ENCODE measurements around the gene C2CD3. TPM values are rescaled to one million over a fixed set of nuclear protein-coding genes. Genes with fewer than 3 reads are reported as not detected.

Gene C2CD3
- total and polyA plus RNA-seq, 10 of the 15 experiments (the other 5 are each of a cell fraction or from before 2014, with no cell fraction given), result 2.3 to 24.0 (median 16.3) TPM

DNA sequence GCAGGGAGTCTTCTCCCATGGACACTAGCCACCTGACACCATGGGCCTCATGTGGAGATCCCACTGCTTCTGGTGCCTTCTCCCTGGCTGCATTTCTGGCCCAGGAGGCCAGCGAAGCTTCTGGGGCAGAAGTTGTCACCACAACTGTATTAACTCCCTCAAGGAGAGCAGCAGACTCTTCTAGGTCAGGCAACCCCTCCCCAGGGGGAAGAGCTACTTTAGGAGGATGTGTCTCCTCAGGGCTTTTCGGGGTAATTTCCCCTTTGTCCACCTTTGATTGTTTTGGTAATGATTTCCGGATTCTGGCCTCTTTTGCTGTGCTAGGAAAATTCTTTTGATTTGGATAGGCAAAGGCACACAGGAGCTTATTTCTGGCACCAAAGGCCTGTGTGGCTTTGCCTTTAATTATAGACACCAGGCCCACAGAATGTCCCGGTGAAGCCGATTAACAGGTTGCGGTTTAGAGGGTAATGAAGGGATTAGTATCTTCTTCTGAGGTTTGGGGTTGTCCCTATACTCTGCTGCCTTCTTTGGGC is 179.3 kb downstream of the C2CD3 start (continued):
- TF ChIP-seq, protein P1, sequence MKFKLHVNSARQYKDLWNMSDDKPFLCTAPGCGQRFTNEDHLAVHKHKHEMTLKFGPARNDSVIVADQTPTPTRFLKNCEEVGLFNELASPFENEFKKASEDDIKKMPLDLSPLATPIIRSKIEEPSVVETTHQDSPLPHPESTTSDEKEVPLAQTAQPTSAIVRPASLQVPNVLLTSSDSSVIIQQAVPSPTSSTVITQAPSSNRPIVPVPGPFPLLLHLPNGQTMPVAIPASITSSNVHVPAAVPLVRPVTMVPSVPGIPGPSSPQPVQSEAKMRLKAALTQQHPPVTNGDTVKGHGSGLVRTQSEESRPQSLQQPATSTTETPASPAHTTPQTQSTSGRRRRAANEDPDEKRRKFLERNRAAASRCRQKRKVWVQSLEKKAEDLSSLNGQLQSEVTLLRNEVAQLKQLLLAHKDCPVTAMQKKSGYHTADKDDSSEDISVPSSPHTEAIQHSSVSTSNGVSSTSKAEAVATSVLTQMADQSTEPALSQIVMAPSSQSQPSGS (IDR thresholded peaks at IDR 0.05; ENCODE audit: low read length), result no peak
- no peak for TF ChIP-seq FOS (IDR thresholded peaks at IDR 0.05; ENCODE audit: borderline replicate concordance, extremely low read depth, insufficient read length)
- TF ChIP-seq CBX3 (IDR thresholded peaks at IDR 0.05; ENCODE audit: borderline replicate concordance, low read depth), result no peak
- no peak for TF ChIP-seq TAF1 (IDR thresholded peaks at IDR 0.05; ENCODE audit: borderline replicate concordance, low read depth, low read length)
- TF ChIP-seq, protein P2, sequence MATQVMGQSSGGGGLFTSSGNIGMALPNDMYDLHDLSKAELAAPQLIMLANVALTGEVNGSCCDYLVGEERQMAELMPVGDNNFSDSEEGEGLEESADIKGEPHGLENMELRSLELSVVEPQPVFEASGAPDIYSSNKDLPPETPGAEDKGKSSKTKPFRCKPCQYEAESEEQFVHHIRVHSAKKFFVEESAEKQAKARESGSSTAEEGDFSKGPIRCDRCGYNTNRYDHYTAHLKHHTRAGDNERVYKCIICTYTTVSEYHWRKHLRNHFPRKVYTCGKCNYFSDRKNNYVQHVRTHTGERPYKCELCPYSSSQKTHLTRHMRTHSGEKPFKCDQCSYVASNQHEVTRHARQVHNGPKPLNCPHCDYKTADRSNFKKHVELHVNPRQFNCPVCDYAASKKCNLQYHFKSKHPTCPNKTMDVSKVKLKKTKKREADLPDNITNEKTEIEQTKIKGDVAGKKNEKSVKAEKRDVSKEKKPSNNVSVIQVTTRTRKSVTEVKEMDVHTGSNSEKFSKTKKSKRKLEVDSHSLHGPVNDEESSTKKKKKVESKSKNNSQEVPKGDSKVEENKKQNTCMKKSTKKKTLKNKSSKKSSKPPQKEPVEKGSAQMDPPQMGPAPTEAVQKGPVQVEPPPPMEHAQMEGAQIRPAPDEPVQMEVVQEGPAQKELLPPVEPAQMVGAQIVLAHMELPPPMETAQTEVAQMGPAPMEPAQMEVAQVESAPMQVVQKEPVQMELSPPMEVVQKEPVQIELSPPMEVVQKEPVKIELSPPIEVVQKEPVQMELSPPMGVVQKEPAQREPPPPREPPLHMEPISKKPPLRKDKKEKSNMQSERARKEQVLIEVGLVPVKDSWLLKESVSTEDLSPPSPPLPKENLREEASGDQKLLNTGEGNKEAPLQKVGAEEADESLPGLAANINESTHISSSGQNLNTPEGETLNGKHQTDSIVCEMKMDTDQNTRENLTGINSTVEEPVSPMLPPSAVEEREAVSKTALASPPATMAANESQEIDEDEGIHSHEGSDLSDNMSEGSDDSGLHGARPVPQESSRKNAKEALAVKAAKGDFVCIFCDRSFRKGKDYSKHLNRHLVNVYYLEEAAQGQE (IDR thresholded peaks at IDR 0.05; ENCODE audit: low read depth, low read length), result no peak
- TF ChIP-seq, protein P3, sequence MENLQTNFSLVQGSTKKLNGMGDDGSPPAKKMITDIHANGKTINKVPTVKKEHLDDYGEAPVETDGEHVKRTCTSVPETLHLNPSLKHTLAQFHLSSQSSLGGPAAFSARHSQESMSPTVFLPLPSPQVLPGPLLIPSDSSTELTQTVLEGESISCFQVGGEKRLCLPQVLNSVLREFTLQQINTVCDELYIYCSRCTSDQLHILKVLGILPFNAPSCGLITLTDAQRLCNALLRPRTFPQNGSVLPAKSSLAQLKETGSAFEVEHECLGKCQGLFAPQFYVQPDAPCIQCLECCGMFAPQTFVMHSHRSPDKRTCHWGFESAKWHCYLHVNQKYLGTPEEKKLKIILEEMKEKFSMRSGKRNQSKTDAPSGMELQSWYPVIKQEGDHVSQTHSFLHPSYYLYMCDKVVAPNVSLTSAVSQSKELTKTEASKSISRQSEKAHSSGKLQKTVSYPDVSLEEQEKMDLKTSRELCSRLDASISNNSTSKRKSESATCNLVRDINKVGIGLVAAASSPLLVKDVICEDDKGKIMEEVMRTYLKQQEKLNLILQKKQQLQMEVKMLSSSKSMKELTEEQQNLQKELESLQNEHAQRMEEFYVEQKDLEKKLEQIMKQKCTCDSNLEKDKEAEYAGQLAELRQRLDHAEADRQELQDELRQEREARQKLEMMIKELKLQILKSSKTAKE (IDR thresholded peaks at IDR 0.05; ENCODE audit: low read depth, poor library complexity, severe bottlenecking), result peak; percentile 49
- TF ChIP-seq RELA (IDR thresholded peaks at IDR 0.05; ENCODE audit: borderline replicate concordance, partially characterized antibody), result no peak
- no peak for TF ChIP-seq RCOR1 (conservative IDR thresholded peaks at IDR 0.05; ENCODE audit: low read depth, low read length)
- no peak for TF ChIP-seq SIX5 (IDR thresholded peaks at IDR 0.05; ENCODE audit: low read depth, low read length, severe bottlenecking)
- TF ChIP-seq DPF2 (IDR thresholded peaks at IDR 0.05), result peak; percentile 61; the same call in 1 of the 2 replicates
- TF ChIP-seq NRF1 (conservative IDR thresholded peaks at IDR 0.05; ENCODE audit: low read depth, low read length), result no peak
- no peak for TF ChIP-seq TCF7 (IDR thresholded peaks at IDR 0.05; ENCODE audit: borderline replicate concordance)
- no peak for TF ChIP-seq NFYB (IDR thresholded peaks at IDR 0.05; ENCODE audit: insufficient read depth, low read depth, low read length)
- no peak for TF ChIP-seq JUND (IDR thresholded peaks at IDR 0.05; ENCODE audit: low read depth, low read length)
- TF ChIP-seq HDAC6 (IDR thresholded peaks at IDR 0.05; ENCODE audit: unreplicated experiment), result no peak
- TF ChIP-seq, protein P4, sequence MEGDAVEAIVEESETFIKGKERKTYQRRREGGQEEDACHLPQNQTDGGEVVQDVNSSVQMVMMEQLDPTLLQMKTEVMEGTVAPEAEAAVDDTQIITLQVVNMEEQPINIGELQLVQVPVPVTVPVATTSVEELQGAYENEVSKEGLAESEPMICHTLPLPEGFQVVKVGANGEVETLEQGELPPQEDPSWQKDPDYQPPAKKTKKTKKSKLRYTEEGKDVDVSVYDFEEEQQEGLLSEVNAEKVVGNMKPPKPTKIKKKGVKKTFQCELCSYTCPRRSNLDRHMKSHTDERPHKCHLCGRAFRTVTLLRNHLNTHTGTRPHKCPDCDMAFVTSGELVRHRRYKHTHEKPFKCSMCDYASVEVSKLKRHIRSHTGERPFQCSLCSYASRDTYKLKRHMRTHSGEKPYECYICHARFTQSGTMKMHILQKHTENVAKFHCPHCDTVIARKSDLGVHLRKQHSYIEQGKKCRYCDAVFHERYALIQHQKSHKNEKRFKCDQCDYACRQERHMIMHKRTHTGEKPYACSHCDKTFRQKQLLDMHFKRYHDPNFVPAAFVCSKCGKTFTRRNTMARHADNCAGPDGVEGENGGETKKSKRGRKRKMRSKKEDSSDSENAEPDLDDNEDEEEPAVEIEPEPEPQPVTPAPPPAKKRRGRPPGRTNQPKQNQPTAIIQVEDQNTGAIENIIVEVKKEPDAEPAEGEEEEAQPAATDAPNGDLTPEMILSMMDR (IDR thresholded peaks at IDR 0.05 in 2 of 3, conservative IDR thresholded peaks at IDR 0.05 in 1 of 3; ENCODE audit: control insufficient read depth in 2 of 3, extremely low read depth in 1 of 3, insufficient read depth in 1 of 3, low read depth in 3 of 3, low read length in 3 of 3), result no peak
- no peak for TF ChIP-seq RAD21 (IDR thresholded peaks at IDR 0.05; ENCODE audit: insufficient read depth, low read depth, low read length)
- no peak for TF ChIP-seq SUPT20H (IDR thresholded peaks at IDR 0.05; ENCODE audit: borderline replicate concordance, control insufficient read depth, low read depth, low read length)
- TF ChIP-seq EZH2 (IDR thresholded peaks at IDR 0.05; ENCODE audit: borderline replicate concordance, control insufficient read depth, low read depth, low read length), result no peak
- no peak for TF ChIP-seq SMAD1 (IDR thresholded peaks at IDR 0.05; ENCODE audit: low read depth, partially characterized antibody)
- TF ChIP-seq POLR2A (IDR thresholded peaks at IDR 0.05; ENCODE audit: low read depth, low read length), result no peak
